ENCODE measurements around the gene EXTL2.

The EXTL2 gene

DNA sequence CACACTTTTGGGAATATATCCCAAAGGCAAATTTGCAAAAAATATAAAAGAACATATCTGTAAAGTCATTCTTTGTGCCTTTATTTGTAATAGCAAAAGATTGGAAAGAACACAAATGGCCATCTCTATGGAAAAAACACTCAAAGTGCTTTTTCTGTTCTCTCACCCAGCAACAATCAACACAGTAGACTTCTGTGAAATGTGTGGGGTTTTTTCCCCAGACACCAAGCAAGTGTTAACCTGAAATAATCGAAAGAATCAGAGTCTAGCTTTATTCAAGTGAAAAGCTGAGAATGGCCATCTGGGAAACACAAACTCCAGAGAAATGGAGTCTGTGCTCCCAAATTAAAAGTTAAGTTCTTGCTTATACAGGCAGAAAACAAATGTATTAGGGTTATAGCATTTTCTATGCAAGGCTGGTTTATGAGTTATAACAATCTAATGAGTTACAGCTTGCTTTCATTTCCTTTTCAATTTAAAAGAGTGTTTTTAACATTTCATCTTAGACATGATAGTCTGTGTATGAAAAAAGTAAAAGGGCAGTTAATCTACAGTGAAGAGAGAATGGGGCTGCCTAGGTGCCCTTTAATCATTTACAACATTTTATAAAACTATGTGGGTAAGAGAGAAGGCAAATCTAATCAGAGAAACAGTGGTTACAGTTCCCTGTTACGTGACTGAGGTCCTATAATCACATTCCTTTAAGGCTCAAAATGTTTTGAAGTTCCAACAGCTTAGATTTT, 47.8 kb upstream of the EXTL2 start (continued):
- TF ChIP-seq, protein P1, sequence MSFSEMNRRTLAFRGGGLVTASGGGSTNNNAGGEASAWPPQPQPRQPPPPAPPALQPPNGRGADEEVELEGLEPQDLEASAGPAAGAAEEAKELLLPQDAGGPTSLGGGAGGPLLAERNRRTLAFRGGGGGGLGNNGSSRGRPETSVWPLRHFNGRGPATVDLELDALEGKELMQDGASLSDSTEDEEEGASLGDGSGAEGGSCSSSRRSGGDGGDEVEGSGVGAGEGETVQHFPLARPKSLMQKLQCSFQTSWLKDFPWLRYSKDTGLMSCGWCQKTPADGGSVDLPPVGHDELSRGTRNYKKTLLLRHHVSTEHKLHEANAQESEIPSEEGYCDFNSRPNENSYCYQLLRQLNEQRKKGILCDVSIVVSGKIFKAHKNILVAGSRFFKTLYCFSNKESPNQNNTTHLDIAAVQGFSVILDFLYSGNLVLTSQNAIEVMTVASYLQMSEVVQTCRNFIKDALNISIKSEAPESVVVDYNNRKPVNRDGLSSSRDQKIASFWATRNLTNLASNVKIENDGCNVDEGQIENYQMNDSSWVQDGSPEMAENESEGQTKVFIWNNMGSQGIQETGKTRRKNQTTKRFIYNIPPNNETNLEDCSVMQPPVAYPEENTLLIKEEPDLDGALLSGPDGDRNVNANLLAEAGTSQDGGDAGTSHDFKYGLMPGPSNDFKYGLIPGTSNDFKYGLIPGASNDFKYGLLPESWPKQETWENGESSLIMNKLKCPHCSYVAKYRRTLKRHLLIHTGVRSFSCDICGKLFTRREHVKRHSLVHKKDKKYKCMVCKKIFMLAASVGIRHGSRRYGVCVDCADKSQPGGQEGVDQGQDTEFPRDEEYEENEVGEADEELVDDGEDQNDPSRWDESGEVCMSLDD (tag by site-specific recombination; IDR thresholded peaks at IDR 0.05), result no peak
- TF ChIP-seq ZNF610 (tag by site-specific recombination; IDR thresholded peaks at IDR 0.05; ENCODE audit: borderline replicate concordance) (no peak), ZNF621 (tag by site-specific recombination; IDR thresholded peaks at IDR 0.05) (no peak)

DNA sequence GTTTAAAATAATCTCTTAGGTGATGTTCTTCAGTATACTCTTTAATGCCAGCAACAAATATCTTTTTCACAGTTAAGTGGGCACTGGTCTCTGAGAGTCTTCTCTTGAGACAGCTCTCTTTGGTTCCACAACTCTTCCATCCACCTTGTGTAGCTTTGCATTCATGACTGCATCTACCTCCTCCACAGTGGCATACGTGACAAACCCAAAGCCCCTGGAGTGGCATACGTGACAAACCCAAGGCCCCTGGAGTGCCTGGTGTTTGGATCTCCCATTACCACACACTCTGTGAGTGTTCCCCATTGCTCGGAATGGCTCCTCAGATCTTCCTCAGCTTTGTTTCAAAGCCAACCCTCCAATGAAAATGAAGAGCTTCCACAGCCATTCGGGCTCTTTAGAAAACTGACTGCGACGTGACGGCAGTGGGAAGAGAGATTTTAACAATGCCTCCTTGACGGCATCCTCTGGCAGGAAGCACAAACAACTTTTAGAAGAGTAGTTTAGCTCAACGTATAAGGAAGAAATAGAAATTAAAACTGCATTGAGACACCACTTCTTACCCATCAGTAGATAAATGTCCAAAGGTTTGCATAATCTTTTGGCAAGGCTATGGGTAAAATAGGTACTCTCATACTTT, 47.1 kb upstream of the EXTL2 start:
- POLR2A ChIA-PET, result no interaction called here
- no peaks in the 10 kb centered on the region for H3K9me3 ChIP-seq (ENCODE audit: control insufficient read depth, insufficient read depth, low read depth, low read length)
- H3K36me3 ChIP-seq (ENCODE audit: control insufficient read depth in 2 of 2, insufficient read depth in 1 of 2, low read length in 2 of 2), result peaks cover 0 to 34% of the 10 kb centered on the region in 2 experiments; a peak in 1 of 3 replicates

DNA sequence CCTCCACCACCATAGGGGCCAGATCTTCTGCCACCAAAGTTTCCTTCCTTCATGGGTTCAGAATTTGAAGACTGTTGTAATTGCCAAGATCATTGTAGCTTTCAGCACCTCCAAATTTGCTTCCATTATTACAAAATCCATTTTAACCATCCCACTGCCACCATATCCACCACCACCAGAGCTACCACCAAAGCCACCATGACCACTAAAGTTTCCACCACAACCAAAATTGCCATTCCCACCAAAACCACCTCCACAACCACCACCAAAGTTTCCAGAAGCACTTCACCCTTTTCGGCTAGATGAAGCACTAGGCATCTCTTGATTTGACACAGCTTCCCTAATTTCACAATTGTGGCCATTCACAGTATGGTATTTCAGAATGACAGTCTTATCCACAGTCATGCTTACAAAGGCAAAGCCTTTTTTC, 46.5 kb upstream of the EXTL2 start:
- Histone ChIP-seq H3K4me1 (ENCODE audit: control insufficient read depth, insufficient read depth, low read length) (no peaks in the 10 kb centered on the region), H3K27ac (ENCODE audit: extremely low read depth, low read depth, low read length) (no peak overlapping the region), H3K9me3 (ENCODE audit: control insufficient read depth, insufficient read depth, low read depth, low read length) (no peaks in the 10 kb centered on the region), H3K36me3 (ENCODE audit: control insufficient read depth in 2 of 2, insufficient read depth in 1 of 2, low read length in 2 of 2) (peaks cover under 1 to 34% of the 10 kb centered on the region in 2 experiments; a peak in 1 of 3 replicates), H3K4me3 (ENCODE audit: low read depth, low read length) (no peak overlapping the region)
- ChIA-PET CTCF (interaction anchor here (1.2 kb wide), 1 partner anchor 347 kb away, joined by 4 read pairs; no protein-coding TSS in a partner anchor), POLR2A (no interaction called here)
- TF ChIP-seq ZNF184 (tag by site-specific recombination; IDR thresholded peaks at IDR 0.05) (no peak), ZNF121 (tag by site-specific recombination; IDR thresholded peaks at IDR 0.05) (no peak), ZNF174 (tag by site-specific recombination; IDR thresholded peaks at IDR 0.05) (no peak), SP3 (tag by site-specific recombination; IDR thresholded peaks at IDR 0.05) (no peak), ZNF2 (tag by site-specific recombination; IDR thresholded peaks at IDR 0.05) (no peak), YY1 (tag by site-specific recombination; IDR thresholded peaks at IDR 0.05) (no peak)
- TF ChIP-seq, protein P2, sequence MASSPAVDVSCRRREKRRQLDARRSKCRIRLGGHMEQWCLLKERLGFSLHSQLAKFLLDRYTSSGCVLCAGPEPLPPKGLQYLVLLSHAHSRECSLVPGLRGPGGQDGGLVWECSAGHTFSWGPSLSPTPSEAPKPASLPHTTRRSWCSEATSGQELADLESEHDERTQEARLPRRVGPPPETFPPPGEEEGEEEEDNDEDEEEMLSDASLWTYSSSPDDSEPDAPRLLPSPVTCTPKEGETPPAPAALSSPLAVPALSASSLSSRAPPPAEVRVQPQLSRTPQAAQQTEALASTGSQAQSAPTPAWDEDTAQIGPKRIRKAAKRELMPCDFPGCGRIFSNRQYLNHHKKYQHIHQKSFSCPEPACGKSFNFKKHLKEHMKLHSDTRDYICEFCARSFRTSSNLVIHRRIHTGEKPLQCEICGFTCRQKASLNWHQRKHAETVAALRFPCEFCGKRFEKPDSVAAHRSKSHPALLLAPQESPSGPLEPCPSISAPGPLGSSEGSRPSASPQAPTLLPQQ (tag by site-specific recombination; IDR thresholded peaks at IDR 0.05), result no peak
- TF ChIP-seq, protein P3, sequence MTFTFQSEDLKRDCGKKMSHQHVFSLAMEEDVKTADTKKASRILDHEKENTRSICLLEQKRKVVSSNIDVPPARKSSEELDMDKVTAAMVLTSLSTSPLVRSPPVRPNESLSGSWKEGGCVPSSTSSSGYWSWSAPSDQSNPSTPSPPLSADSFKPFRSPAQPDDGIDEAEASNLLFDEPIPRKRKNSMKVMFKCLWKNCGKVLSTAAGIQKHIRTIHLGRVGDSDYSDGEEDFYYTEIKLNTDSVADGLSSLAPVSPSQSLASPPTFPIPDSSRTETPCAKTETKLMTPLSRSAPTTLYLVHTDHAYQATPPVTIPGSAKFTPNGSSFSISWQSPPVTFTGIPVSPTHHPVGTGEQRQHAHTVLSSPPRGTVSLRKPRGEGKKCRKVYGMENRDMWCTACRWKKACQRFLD (tag by site-specific recombination; IDR thresholded peaks at IDR 0.05), result no peak

More for the DNA sequence above, 47.1 kb upstream of the EXTL2 start:
- CTCF ChIA-PET, result no interaction called here
- no peaks in the 10 kb centered on the region for H3K4me1 ChIP-seq (ENCODE audit: control insufficient read depth, insufficient read depth, low read length)
- no peak overlapping the region for H3K4me3 ChIP-seq (ENCODE audit: low read depth, low read length)
- TF ChIP-seq ZNF433 (tag by site-specific recombination; IDR thresholded peaks at IDR 0.05; ENCODE audit: low read depth) (no peak), ZNF792 (tag by site-specific recombination; IDR thresholded peaks at IDR 0.05) (no peak), TCF7L2 (IDR thresholded peaks at IDR 0.05; ENCODE audit: borderline replicate concordance, low read depth, low read length) (no peak), ZNF473 (tag by site-specific recombination; IDR thresholded peaks at IDR 0.05) (no peak), ZNF292 (tag by site-specific recombination; IDR thresholded peaks at IDR 0.05; ENCODE audit: borderline replicate concordance, low read depth) (no peak), ZNF707 (tag by site-specific recombination; IDR thresholded peaks at IDR 0.05) (no peak), ZNF140 (tag by site-specific recombination; IDR thresholded peaks at IDR 0.05) (no peak), RBAK (tag by site-specific recombination; IDR thresholded peaks at IDR 0.05) (no peak), ZNF391 (tag by site-specific recombination; IDR thresholded peaks at IDR 0.05; ENCODE audit: borderline replicate concordance, low read depth) (no peak), SP3 (tag by site-specific recombination; IDR thresholded peaks at IDR 0.05) (no peak), ZNF610 (tag by site-specific recombination; IDR thresholded peaks at IDR 0.05; ENCODE audit: borderline replicate concordance) (no peak), ZNF654 (tag by site-specific recombination; IDR thresholded peaks at IDR 0.05; ENCODE audit: low read depth) (no peak), OVOL3 (tag by site-specific recombination; IDR thresholded peaks at IDR 0.05) (no peak), ZNF366 (tag by site-specific recombination; conservative IDR thresholded peaks at IDR 0.05) (no peak), ZFP41 (tag by site-specific recombination; IDR thresholded peaks at IDR 0.05; ENCODE audit: borderline replicate concordance) (no peak), HOXA7 (CRISPR knock-in tag; IDR thresholded peaks at IDR 0.05; ENCODE audit: borderline replicate concordance) (no peak), ZNF169 (tag by site-specific recombination; IDR thresholded peaks at IDR 0.05) (no peak), KLF1 (tag by site-specific recombination; IDR thresholded peaks at IDR 0.05) (no peak)
- TF ChIP-seq, protein P4, sequence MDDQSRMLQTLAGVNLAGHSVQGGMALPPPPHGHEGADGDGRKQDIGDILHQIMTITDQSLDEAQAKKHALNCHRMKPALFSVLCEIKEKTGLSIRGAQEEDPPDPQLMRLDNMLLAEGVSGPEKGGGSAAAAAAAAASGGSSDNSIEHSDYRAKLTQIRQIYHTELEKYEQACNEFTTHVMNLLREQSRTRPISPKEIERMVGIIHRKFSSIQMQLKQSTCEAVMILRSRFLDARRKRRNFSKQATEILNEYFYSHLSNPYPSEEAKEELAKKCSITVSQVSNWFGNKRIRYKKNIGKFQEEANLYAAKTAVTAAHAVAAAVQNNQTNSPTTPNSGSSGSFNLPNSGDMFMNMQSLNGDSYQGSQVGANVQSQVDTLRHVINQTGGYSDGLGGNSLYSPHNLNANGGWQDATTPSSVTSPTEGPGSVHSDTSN (CRISPR knock-in tag; IDR thresholded peaks at IDR 0.05), result no peak
- TF ChIP-seq, protein P5, sequence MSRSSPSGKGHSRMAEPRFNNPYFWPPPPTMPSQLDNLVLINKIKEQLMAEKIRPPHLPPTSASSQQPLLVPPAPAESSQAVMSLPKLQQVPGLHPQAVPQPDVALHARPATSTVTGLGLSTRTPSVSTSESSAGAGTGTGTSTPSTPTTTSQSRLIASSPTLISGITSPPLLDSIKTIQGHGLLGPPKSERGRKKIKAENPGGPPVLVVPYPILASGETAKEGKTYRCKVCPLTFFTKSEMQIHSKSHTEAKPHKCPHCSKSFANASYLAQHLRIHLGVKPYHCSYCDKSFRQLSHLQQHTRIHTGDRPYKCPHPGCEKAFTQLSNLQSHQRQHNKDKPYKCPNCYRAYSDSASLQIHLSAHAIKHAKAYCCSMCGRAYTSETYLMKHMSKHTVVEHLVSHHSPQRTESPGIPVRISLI (tag by site-specific recombination; IDR thresholded peaks at IDR 0.05), result no peak
- H3K27ac ChIP-seq (ENCODE audit: extremely low read depth, low read depth, low read length), result no peak overlapping the region
